Retina (tissue), 1 donor: ENCODE data around the gene TYRO3.

Experiments used
- DNase-seq: peaks from one replicate; pipeline ENCODE4 v3.0.0-alpha.2; 2016

TYRO3 gene

DNA sequence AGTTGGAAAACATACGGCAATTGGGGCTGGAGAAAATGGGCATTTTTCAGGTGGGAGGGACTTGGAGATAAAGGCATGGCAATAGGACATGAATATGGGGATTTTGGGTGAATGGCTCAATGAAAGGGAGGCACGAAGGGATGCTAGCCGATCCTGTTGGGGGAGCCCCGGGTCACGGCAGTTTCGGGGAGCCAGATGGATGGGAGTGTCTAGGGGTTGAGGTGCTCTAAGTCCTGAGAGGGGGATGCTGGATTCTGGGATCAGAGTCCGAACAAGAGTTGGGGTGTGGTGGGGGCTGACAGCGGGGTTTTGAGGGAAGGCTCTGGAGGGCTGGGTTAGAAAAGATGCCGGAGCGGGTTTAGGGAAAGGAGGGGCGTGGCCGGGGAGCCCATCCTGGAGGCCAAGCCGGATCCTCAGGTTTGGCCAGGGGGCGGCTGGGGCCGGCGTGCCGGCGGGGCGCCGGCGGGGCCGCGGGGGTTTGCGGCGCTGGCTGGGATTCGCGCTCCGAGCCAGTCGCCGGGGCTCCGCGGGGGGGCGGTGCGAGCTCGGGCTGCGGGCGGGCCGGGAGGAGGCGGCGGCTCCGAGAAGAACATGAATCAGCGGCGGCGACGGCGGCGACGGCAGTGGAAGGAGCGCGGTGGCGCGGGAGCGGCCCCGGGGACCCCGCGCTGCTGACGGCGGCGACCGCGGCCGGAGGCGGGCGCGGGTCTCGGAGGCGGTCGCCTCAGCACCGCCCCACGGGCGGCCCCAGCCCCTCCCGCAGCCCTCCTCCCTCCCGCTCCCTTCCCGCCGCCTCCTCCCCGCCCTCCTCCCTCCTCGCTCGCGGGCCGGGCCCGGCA, at the start of gene TYRO3:
TYRO3 (plus strand) TSS at position 813 of the 839 bp plus-strand sequence. CDS start 46 bp downstream, outside the sequence.
- DNase-seq, result peak; percentile 12

DNA sequence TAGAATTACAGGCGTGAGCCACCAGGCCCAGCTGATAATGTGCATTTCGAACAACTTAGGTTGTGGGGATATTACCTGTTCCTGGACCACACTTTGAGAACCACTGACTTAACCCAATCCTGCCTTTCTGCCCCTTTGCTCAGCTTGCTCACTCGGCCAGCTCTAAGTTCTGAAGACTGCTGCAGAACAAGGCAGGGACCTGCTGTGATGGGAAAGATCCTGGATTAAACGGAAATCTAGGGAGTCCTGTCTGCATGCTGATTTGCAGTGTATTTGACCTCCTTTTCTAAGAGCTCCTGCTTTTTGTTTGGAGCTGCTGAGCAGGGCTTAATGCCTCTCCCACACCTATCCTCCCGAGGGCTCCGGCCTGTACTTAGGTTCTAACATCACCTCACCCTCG, 48.3 kb upstream of the TYRO3 start:
- peak; percentile 22 for DNase-seq

DNA sequence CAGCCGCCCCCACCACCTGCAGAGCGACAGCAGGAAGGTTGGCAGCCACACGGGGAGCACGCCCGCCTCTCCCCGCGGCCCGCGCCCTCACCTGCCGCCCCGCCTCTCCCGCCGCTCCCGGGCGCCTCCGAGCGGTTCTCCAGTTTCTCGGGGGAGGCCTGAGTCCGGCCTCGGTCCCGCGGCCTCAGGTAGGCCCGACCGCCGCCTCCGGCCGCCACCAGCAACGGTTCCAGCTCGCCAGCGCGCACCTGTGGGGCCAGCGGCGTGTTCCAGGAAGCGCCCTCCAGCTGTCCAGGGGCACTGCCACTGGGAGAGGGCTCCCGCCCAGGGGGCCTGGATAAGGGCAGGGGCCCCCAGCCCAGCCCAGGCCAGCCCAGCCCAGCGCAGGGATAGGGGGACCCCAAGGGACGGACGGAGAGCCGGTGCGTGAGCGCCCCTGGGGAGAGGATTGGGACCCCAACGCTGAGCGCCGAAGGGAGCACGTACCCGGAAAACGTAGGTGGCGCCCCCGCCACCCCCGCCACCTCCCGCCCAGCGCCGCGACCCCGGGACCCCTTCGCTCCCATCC, 47.6 kb upstream of the TYRO3 start:
- peak; percentile 38 for DNase-seq

DNA sequence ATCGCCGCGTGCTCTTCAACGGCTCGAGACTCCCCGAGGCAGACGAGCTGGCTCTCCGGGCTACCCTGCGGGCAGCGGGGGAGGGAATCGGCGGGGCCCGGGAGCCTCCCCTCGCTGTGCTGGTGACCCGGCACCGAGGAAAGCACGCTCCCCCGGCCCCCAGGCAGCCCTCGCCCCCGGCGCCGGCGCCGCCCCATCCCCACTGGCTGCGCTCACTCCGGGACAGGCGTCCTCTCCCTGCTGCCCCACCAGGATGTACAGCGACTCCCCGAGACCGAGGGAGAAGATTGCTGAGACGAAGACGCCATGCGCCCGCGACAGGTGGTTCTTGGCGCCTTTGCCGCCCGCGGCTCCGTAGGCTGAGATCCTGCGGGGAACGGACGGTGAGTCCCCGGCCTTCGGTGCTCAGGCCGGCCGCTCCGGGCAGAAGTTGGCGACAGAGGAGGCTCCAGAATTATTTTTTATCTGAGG, 47.1 kb upstream of the TYRO3 start:
- peak; percentile 52 for DNase-seq

DNA sequence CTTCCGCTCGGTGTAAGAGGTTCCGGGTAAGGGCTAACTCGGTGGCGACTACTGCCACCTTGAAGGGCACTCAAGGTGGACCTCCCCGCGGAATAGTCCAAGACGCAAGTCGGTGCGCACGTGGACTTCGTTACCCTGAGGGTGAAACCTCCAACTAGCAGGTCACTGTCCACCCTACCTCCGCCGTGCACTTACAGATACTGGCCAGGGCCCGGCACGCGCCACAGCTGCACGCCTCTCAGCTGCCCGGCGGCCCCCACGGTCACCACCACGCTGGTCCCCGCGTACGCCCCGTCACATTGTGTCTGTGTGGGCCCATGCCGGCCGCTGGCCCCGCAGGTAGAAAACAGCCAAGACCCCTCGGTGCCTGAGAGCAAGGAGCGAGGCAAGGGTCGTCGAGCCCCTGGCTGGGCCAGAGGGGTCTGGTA, 46.5 kb upstream of the TYRO3 start:
- peak; percentile 61 for DNase-seq

DNA sequence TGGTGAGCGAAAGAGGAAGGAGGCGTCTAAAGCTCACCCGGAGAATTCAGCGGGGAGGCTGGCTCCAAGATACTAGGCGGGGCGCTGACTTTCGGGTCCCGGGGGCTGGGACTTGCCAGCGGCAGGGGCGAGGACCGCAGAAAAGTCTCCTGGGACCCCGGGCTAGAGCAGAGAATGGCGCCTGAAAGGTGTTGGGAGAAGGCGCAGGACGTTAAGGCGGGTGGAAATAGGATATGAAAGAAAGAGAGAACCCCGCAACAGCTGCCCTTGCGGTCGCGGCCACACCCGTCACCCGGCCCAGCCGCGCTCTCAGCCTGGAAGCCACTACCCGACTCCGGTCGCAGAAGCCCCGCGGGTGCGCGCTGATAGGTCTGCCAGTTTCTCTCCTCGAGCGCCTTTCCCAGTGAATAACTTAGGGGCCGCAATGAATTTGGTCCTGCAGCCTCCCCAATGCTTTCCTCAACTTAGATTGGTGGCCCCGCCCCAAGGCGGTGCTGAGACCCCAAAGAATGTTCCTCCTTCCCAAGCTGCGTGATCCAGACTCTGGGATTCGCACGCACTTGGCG, 46.0 kb upstream of the TYRO3 start:
- DNase-seq, result peak; percentile 66

DNA sequence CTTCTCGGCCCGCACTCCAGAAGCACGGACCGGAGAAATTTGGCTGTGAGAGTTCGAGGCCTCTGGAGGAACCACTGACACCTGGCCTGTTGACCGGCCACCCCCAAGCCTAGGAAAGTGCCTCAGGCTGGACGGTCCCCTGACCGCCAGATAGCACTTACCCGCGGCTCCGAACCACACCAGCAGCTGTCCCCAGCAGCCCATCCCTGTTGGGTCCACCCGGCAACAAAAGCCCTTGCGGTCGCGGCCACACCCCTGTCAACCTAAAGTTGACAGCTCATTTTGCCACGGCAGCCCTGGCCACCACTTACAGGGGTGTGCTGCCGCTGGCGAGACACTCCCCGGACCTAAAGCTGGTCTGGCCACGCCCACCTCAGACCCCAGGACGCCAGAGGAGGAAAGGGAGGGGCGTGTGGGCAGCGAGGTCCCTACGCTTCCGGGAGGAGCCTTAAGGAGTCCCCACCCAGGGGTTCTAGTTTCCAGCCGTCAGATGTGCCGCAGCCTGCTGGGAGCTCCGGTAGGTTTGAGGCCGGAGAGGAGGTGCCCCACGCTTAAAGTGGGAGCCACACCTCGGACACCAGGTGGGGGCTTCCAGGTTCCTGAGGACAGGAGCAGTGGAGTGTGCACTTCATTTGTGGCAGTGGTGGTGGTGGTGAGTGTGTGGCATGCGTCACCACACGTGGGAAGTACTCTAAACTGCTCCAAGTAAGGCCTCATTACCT, 45.3 kb upstream of the TYRO3 start, which contains the start of gene LTK:
LTK (minus strand) TSS at position 322 of the 722 bp plus-strand sequence; CDS start at position 204, 118 bp downstream.
- DNase-seq, result peak; percentile 58

DNA sequence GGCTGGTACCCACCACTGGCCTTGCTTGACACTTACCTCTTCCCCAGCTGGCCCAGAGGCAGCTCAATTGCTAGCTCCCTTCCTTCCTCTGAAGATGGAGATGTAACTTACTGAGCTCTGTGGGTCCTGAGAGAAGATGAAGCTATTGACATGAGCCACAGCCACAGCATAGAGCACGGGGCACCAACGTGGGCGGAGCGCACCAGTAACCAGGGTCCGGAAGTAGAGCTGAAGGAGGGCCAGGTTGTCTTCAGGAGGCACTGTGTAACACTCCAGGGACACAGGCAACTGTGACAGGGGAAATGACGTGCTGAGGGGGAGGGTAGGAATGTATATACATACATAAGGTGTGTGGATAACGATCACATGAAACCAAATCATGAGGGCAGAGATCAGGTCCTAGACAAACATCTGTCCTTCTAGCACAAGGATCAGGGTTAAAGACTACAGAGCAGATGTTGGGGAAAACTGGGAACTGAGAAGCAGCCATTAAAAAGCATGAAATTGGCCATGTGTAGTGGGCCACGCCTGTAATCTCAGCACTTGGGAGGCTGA, 41.0 kb upstream of the TYRO3 start:
- DNase-seq, result no peak

DNA sequence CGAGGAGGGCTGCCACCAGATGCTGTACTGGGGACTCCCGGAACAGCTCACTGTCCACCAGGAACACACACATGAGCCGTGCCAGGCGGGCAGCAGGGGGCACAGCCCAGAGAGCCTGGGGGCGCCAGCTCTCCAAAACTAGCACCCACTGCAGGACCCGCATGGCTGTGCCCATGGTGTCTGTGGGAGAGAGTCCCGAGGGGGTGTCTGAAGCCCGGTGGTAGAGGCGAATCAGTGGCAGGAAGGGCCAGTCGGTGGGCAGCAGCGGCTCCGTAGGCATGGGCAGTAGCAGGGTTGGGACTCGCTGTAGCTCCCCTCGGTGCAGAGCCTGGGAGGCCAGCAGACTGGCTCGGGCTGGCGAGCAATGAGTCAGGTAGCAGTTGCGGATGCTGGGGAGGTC, 38.4 kb upstream of the TYRO3 start:
- DNase-seq, result no peak

DNA sequence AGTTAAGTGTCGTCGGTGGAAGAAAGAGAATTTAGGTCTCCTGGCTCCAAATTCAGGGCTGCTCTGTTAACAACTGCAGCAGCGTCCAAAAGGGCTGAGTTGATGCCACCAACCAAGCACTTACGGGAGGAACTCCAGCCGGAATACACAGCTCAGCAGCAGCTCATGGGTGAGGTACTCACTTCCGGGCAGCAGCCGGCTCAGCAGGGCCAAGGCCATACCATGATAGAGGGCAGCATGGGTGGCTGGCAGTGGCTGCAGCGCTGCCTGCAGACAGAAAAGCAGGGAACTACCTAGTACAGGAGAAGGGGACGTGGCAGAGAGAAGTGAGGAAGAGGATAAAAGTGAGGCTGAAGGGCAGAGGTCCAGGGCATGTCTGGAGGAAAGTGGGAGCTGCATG, 37.4 kb upstream of the TYRO3 start:
- DNase-seq, result no peak

DNA sequence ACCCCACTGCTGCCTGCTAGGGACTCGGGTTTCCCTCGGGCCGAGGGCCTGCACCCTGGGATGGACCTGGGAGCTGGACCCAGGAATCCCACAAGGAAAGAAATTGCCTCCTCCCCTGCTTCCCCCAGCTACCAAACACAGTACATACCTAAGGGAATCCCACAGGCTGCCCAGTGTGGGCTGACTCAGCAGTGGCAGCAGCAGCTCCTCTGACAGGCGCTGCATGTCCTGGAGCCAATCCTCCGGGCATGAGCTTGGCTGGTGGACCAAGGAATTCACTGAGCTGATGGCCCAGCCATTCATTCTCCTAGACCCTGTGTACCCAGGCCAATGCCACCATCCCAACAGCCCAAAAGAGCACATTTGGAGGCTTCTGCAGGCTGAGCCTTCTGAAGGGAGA, 35.9 kb upstream of the TYRO3 start:
- DNase-seq, result no peak

DNA sequence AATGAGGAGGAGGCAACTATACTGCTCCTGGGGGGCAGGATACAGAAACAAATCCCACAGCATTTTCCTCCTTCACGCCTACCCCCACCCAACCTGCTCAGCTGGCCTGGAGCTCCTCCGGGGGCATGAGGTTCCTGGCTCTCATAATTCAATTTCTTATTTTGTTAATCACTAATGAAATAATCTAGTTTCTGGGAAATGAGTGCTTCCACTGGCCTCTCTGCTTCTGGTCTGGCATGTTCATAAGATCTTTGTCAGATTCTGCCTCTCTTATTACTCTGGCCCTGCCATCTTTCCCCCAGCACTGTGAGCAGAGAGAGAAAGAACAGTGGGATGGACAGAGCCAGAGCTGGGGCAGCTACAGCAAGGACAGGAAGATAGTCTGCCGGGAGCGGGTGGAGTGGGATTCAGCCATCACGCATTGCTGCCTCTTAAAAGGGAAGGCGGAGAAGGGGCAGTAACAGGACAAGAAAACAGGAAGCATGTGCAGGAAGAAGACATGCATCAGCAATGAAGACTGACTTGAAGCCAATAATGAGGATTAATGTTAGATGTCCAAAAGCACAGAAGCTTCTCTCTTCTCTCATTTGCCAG, 28.6 kb upstream of the TYRO3 start:
- DNase-seq, result no peak

DNA sequence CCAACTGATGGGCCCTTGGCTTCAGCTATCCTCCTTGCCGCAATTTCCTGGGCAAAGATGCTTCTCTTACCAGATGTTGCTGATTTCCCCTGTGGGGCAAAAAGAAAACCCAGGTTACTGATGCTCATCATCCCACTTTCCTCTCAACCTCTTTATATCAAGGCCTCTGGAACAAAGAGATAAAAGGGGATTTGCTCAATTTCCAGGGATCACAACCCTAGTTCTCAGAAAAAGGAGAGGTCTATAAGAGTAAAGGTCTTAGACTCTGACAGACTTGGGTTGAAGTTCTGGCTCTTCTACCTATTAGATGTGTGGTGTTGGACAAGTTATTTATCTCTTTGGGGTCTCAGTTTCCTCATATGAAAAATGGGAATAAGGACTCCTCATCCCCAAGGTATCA, 23.5 kb upstream of the TYRO3 start:
- DNase-seq, result no peak

DNA sequence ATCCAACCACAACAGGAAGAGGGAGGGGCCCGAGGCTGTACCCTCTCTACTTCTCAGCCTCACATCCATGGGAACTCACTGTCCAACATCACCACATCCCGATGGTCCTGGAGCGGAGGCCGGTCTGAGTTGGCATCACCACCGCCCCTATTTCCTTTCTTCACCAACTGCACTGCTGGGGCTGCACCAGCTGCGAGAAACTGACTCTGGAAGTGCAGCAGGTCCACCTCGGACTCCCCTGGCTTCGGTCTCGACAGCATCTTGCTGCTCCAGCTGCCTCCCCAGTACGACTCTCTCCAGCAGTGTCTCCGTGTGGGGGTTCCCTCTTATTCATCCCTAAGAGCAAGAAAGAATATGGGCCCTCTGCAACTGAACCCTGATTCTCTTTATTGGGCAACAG, 22.1 kb upstream of the TYRO3 start:
- no peak for DNase-seq

DNA sequence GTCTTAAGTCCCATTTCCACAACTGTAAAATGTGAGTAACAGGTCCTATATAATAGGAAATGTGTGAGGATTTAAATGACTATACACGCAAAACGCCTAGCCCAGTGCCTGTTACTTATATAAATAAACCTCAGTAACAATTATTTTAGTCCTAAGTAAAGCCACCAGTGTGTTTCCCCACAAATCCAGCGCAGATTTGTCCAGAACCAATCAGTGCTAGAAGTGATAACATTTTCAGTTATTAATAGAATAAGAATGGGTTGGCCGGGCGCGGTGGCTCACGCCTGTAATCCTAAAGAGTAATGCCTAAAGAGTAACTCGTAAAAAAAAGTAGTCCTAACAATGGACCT, 15.5 kb upstream of the TYRO3 start:
- DNase-seq, result no peak

DNA sequence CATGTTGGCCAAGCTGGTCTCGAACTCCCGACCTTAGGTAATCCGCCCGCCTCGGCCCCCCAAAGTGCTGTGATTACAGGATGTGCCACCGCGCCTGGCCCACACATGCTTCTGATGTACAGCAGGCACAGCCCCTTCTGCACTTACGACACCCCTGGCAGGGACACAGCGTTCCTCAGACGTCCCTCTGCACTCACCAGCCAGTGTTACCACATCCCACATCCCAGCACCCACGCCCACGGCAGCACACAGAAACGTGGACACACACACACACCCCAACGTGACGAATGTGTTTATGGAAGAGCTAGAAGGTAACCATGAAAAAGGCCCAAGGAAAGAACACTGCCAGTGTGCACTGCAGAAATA, 14.4 kb upstream of the TYRO3 start:
- peak; percentile 15 for DNase-seq

DNA sequence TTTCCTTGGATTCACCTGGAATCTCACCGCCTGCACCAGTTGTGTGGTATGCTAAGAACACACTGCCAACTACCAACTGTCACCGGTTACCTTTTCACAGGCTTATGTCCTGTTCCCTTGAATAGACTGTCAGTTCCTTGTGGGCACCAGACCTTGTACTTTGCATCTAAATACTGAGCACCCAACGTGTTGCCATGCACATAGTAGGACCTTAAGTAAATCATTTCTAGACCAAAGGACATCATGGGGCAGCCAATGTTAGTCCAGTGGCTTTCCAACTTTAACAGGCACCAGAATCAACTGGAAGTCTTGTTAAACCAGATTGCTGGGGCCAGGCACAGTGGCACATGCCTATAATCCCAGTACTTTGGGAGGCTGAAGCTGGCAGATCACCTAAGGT, 13.8 kb upstream of the TYRO3 start:
- DNase-seq, result no peak

DNA sequence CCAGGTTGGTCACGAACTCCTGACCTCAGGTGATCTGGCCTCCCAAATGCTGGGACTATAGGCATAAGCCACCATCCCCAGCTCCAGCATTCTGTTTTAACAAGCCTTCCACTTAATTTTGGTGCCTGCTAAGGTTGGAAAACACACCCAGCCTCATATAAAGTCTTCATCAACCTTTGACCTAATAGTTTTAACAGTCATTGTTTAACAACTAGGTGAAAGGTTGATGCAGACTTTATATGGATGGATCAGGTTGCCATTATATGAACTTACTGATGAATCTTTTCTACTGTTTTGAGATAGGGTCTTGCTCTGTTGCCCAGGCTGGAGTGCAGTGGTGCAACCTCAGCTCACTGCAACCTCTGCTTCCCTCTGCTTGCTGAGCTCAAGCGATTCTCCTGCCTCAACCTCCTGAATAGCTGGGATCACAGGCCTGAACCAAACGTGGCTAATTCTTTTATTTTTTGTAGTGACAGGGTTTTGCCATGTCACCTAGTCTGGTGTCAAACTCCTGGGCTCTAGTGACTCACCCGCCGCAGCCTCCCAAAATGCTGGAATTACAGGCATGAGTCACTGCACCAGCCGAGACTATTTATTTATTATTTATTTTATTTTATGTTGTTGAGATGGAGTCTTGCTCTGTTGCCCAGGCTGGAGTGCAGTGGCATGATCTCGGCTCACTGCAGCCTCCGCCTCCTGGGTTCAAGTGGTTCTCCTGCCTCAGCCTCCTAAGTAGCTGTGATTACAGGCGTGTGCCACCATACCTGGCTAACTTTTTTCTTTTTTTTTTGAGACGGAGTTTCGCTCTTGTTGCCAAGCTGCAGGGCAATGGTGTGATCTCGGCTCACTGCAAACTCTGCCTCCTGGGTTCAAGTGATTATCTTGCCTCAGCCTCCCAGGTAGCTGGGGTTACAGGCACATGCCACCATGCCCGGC, 11.9 kb upstream of the TYRO3 start:
- no peak for DNase-seq

DNA sequence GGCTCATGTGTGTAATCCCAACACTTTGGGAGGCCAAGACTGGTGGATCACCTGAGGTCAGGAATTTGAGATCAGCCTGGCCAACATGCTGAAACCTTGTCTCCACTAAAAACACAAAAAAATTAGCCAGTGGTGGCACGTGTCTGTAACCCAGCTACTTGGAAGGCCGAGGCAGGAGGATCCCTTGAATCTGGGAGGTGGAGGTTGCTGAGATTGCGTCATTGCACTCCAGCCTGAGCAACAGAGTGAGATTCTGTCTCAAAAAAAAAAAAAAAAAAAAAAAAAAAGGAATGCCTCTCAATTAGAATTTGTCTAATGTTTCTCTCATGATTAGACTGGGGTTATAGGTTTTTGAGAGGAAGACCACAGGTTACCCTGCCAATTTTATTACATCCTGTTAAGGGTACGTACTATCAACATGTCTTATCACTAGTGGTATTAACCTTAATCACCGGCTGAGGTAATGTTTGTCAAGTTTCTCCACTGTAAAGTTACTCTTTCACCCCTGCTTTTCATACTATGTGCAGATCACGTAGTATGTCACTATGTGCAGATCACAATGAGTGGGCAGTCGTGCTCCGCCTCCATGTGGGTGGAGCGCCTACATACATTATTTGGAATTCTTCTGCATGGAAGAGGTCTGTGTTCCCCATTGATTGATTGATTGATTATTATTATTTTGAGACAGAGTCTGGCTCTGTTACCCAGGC, 8.8 kb upstream of the TYRO3 start:
- no peak for DNase-seq

DNA sequence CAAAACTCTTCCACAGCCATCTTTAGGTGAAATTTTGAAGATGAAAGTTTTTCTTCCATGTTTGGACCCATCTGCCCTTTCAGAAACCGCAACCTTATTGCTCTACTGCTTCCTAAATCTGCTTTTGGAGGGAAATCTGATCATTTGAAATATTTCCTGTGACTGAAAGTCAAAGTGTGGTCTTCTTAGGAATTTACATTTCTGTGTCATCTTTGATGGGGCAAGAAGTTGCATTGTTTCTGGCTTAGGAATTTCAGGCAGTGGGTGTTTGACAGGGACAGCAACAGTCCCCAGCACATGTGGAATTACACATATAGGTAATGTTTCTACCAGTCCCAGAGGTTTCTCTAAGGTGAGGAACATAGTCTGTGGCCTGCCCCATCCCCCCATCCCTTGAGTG, 5.3 kb upstream of the TYRO3 start:
- DNase-seq, result no peak

DNA sequence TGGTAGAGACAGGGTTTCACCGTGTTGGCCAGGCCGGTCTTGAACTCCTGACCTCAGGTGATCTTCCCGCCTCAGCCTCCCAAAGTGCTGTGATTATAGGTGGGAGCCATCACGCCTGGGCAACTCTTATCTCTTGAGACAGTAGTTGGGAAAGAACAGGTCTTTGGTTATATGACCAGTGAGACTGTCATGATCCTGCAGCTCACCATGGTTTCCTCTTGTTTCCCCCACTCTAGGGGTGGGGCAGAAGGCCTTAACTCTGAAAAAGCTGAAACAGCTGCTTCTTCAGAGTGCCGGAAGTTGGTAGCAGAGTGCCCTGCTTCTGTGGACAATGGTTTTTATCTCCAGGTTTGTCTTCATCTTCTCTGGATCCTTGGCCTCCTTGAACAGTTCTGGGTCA, 4.7 kb upstream of the TYRO3 start:
- DNase-seq, result no peak
